GM23338 (cell line): ENCODE data around the gene SULT1C3.

Experiments
- CREB1 ChIP-seq: fragments of 250-450 bp; sonication (Bioruptor Pico); IDR thresholded peaks from 2 replicates; pipeline ENCODE4 v1.5.0; 2020; ENCODE audit warnings: low read depth, mild to moderate bottlenecking, moderate library complexity
- EZH2 ChIP-seq: fragments of 200-600 bp; sonication (generic); IDR thresholded peaks from one replicate; pipeline ENCODE4 v1.8.0; 2017; ENCODE audit warnings: antibody characterized with exemption, mild to moderate bottlenecking, low read depth; ENCODE audit not compliant: unreplicated experiment
- EZH2phosphoT487 ChIP-seq: fragments of 200-600 bp; sonication (generic); IDR thresholded peaks from one replicate; pipeline ENCODE4 v1.8.1; 2018; ENCODE audit warnings: antibody characterized with exemption; ENCODE audit not compliant: unreplicated experiment
- JUNB ChIP-seq: IDR thresholded peaks from one replicate; pipeline ENCODE4 v1.6.1; 2016; ENCODE audit warnings: antibody characterized with exemption; ENCODE audit not compliant: unreplicated experiment
- NANOG ChIP-seq: IDR thresholded peaks from 2 replicates; pipeline ENCODE4 v1.6.1; 2016; ENCODE audit warnings: antibody characterized with exemption, borderline replicate concordance
- POLR2AphosphoS5 ChIP-seq: IDR thresholded peaks from 2 replicates; pipeline ENCODE4 v1.6.1; 2016; ENCODE audit warnings: antibody characterized with exemption, low read depth
- STAT1 ChIP-seq: IDR thresholded peaks from one replicate; pipeline ENCODE4 v1.6.1; 2016; ENCODE audit warnings: antibody characterized with exemption; ENCODE audit not compliant: unreplicated experiment
- ZNF114 ChIP-seq: fragments of 250-450 bp; sonication (Bioruptor Pico); IDR thresholded peaks from 2 replicates; pipeline ENCODE4 v1.5.0; 2020; ENCODE audit warnings: mild to moderate bottlenecking, moderate library complexity
- ZNF331 ChIP-seq: fragments of 250-450 bp; sonication (Bioruptor Pico); IDR thresholded peaks from 2 replicates; pipeline ENCODE4 v1.5.0; 2020; ENCODE audit warnings: low read depth, mild to moderate bottlenecking, moderate library complexity
- TF ChIP-seq, protein P1 (sequence below), 2 experiments: fragments of 200-600 bp in 1 of 2; sonication (generic) in 1 of 2; conservative IDR thresholded peaks; 2 replicates each; pipeline versions ENCODE4 v1.5.1 to v1.6.1; 2016 to 2017; ENCODE audit warnings: antibody characterized with exemption in 2 of 2, low read depth in 2 of 2, mild to moderate bottlenecking in 2 of 2, moderate library complexity in 1 of 2
- TF ChIP-seq, protein P2 (sequence below): IDR thresholded peaks from one replicate; pipeline ENCODE4 v1.6.1; 2018; ENCODE audit warnings: antibody characterized with exemption; ENCODE audit not compliant: unreplicated experiment
- TF ChIP-seq, protein P3 (sequence below): fragments of 250-450 bp; sonication (Bioruptor Pico); IDR thresholded peaks from 2 replicates; pipeline ENCODE4 v1.5.0; 2020; ENCODE audit warnings: mild to moderate bottlenecking, moderate library complexity

DNA sequence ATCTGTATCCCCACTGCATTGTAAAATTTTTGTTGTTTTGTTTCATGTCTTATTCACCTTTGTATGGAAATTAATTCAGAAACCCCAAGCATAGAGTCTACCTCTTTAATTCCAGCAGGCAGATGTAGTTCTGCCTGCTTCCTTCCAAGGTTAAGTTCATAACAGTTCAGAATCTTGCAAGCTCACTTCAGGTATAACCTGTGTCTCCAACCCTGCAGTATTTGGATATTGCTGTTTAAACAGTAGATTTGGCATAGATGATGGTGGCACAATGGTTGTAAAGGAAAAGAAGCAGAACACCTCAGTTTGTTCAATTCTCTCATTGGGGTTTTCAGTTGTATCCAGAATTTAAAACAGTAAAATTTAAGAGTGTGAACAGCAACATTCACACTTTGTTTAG lies 70.1 kb downstream of the SULT1C3 start:
- TF ChIP-seq, protein P1, sequence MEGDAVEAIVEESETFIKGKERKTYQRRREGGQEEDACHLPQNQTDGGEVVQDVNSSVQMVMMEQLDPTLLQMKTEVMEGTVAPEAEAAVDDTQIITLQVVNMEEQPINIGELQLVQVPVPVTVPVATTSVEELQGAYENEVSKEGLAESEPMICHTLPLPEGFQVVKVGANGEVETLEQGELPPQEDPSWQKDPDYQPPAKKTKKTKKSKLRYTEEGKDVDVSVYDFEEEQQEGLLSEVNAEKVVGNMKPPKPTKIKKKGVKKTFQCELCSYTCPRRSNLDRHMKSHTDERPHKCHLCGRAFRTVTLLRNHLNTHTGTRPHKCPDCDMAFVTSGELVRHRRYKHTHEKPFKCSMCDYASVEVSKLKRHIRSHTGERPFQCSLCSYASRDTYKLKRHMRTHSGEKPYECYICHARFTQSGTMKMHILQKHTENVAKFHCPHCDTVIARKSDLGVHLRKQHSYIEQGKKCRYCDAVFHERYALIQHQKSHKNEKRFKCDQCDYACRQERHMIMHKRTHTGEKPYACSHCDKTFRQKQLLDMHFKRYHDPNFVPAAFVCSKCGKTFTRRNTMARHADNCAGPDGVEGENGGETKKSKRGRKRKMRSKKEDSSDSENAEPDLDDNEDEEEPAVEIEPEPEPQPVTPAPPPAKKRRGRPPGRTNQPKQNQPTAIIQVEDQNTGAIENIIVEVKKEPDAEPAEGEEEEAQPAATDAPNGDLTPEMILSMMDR (conservative IDR thresholded peaks at IDR 0.05; ENCODE audit: low read depth in 2 of 2) = no peak
- TF ChIP-seq POLR2AphosphoS5 (no peak), EZH2 (no peak), EZH2phosphoT487 (no peak), ZNF114 (CRISPR knock-in tag) (no peak), ZNF331 (no peak), JUNB (no peak), CREB1 (no peak), NANOG (no peak), STAT1 (no peak)
- TF ChIP-seq, protein P2, sequence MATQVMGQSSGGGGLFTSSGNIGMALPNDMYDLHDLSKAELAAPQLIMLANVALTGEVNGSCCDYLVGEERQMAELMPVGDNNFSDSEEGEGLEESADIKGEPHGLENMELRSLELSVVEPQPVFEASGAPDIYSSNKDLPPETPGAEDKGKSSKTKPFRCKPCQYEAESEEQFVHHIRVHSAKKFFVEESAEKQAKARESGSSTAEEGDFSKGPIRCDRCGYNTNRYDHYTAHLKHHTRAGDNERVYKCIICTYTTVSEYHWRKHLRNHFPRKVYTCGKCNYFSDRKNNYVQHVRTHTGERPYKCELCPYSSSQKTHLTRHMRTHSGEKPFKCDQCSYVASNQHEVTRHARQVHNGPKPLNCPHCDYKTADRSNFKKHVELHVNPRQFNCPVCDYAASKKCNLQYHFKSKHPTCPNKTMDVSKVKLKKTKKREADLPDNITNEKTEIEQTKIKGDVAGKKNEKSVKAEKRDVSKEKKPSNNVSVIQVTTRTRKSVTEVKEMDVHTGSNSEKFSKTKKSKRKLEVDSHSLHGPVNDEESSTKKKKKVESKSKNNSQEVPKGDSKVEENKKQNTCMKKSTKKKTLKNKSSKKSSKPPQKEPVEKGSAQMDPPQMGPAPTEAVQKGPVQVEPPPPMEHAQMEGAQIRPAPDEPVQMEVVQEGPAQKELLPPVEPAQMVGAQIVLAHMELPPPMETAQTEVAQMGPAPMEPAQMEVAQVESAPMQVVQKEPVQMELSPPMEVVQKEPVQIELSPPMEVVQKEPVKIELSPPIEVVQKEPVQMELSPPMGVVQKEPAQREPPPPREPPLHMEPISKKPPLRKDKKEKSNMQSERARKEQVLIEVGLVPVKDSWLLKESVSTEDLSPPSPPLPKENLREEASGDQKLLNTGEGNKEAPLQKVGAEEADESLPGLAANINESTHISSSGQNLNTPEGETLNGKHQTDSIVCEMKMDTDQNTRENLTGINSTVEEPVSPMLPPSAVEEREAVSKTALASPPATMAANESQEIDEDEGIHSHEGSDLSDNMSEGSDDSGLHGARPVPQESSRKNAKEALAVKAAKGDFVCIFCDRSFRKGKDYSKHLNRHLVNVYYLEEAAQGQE = no peak
- TF ChIP-seq, protein P3, sequence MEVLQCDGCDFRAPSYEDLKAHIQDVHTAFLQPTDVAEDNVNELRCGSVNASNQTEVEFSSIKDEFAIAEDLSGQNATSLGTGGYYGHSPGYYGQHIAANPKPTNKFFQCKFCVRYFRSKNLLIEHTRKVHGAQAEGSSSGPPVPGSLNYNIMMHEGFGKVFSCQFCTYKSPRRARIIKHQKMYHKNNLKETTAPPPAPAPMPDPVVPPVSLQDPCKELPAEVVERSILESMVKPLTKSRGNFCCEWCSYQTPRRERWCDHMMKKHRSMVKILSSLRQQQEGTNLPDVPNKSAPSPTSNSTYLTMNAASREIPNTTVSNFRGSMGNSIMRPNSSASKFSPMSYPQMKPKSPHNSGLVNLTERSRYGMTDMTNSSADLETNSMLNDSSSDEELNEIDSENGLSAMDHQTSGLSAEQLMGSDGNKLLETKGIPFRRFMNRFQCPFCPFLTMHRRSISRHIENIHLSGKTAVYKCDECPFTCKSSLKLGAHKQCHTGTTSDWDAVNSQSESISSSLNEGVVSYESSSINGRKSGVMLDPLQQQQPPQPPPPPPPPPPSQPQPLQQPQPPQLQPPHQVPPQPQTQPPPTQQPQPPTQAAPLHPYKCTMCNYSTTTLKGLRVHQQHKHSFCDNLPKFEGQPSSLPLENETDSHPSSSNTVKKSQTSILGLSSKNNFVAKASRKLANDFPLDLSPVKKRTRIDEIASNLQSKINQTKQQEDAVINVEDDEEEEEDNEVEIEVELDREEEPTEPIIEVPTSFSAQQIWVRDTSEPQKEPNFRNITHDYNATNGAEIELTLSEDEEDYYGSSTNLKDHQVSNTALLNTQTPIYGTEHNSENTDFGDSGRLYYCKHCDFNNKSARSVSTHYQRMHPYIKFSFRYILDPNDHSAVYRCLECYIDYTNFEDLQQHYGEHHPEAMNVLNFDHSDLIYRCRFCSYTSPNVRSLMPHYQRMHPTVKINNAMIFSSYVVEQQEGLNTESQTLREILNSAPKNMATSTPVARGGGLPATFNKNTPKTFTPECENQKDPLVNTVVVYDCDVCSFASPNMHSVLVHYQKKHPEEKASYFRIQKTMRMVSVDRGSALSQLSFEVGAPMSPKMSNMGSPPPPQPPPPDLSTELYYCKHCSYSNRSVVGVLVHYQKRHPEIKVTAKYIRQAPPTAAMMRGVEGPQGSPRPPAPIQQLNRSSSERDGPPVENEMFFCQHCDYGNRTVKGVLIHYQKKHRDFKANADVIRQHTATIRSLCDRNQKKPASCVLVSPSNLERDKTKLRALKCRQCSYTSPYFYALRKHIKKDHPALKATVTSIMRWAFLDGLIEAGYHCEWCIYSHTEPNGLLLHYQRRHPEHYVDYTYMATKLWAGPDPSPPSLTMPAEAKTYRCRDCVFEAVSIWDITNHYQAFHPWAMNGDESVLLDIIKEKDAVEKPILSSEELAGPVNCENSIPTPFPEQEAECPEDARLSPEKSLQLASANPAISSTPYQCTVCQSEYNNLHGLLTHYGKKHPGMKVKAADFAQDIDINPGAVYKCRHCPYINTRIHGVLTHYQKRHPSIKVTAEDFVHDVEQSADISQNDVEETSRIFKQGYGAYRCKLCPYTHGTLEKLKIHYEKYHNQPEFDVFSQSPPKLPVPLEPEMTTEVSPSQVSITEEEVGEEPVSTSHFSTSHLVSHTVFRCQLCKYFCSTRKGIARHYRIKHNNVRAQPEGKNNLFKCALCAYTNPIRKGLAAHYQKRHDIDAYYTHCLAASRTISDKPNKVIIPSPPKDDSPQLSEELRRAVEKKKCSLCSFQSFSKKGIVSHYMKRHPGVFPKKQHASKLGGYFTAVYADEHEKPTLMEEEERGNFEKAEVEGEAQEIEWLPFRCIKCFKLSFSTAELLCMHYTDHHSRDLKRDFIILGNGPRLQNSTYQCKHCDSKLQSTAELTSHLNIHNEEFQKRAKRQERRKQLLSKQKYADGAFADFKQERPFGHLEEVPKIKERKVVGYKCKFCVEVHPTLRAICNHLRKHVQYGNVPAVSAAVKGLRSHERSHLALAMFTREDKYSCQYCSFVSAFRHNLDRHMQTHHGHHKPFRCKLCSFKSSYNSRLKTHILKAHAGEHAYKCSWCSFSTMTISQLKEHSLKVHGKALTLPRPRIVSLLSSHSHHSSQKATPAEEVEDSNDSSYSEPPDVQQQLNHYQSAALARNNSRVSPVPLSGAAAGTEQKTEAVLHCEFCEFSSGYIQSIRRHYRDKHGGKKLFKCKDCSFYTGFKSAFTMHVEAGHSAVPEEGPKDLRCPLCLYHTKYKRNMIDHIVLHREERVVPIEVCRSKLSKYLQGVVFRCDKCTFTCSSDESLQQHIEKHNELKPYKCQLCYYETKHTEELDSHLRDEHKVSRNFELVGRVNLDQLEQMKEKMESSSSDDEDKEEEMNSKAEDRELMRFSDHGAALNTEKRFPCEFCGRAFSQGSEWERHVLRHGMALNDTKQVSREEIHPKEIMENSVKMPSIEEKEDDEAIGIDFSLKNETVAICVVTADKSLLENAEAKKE (CRISPR knock-in tag) = no peak
